Activated CD8-positive, alpha-beta memory T cell treated with anti-CD3 and anti-CD28 coated beads for 4 hours (primary cell): Measurements from ENCODE around the gene BCL7A.
"Not testable (repeated sequence)": the region's sequence is repeated elsewhere in the genome, so short reads cannot be mapped to it uniquely, and the experiment has no call there.

ENCODE experiments used
- DNase-seq, 2 donors: peaks; one replicate each; pipeline ENCODE4 v3.0.0-alpha.2; 2020; ENCODE audit warnings: low read depth in 2 of 2

BCL7A gene

GRCh38 chr12:122024132-122024785 is 2.6 kb downstream of the BCL7A start:
- DNase-seq = no peak

GRCh38 chr12:122026706-122027333 is 5.1 kb downstream of the BCL7A start:
- no peak for DNase-seq

GRCh38 chr12:122028165-122028904 is 6.7 kb downstream of the BCL7A start:
- no peak for DNase-seq

GRCh38 chr12:122028905-122029560 is 7.3 kb downstream of the BCL7A start:
- no peak for DNase-seq

- DNase-seq = no peak
These were observed 8.1 kb downstream of the BCL7A start for GRCh38 chr12:122029620-122030423.

GRCh38 chr12:122030424-122031035 is 8.8 kb downstream of the BCL7A start:
- no peak for DNase-seq

- DNase-seq = no peak
These were observed 9.9 kb downstream of the BCL7A start for GRCh38 chr12:122031342-122032216.

GRCh38 chr12:122032580-122032979 is 10.9 kb downstream of the BCL7A start:
- DNase-seq = no peak

GRCh38 chr12:122035292-122035691 is 13.6 kb downstream of the BCL7A start:
- DNase-seq = no peak

GRCh38 chr12:122036153-122036552 is 14.5 kb downstream of the BCL7A start:
- no peak for DNase-seq

GRCh38 chr12:122040579-122041386 is 19.1 kb downstream of the BCL7A start:
- no peak for DNase-seq

GRCh38 chr12:122041458-122041857 is 19.8 kb downstream of the BCL7A start:
- DNase-seq = not testable (repeated sequence)

GRCh38 chr12:122042910-122043309 is 21.2 kb downstream of the BCL7A start:
- no peak for DNase-seq

- no peak for DNase-seq
These were observed 21.8 kb downstream of the BCL7A start for GRCh38 chr12:122043476-122043875.

GRCh38 chr12:122045262-122045661 is 23.6 kb downstream of the BCL7A start:
- no peak for DNase-seq

- DNase-seq = no peak
These were observed 24.5 kb downstream of the BCL7A start for GRCh38 chr12:122046145-122046544.

GRCh38 chr12:122048151-122048550 is 26.5 kb downstream of the BCL7A start:
- no peak for DNase-seq

- no peak for DNase-seq
These were observed 28.1 kb downstream of the BCL7A start for GRCh38 chr12:122049827-122050226.

GRCh38 chr12:122050706-122051105 is 29.0 kb downstream of the BCL7A start:
- DNase-seq = no peak
